Pancreas (tissue), 10 donors: ENCODE measurements around the gene DNAJB4. TPM values are rescaled to one million over a fixed set of nuclear protein-coding genes. Genes with fewer than 3 reads are reported as not detected.
"Not testable (repeated sequence)": the region's sequence is repeated elsewhere in the genome, so short reads cannot be mapped to it uniquely, and the experiment has no call there.

Experiments used
- ATAC-seq, 4 donors: fragments of 200-7000 bp; cut with Tn5 transposase; one replicate each; pipeline versions ENCODE4 v1.8.0 to v1.9.1; 2020; ENCODE audit warnings: mild to moderate bottlenecking in 4 of 4, moderate library complexity in 4 of 4
- DNase-seq, 6 donors: peaks; one replicate each; pipeline ENCODE4 v3.0.0-alpha.2; 2020
- FAIRE-seq: peaks from 2 replicates; lab custom pipeline; 2012; peaks lifted over from hg19 to GRCh38; lab: Jason Lieb, UNC
- H3K27ac ChIP-seq, 4 donors: fragments of 200-600 bp; sonication (generic); 1 replicate in 3 of 4; 2 replicates in 1 of 4; pipeline versions ENCODE4 v1.5.0 to v1.8.0; 2020
- H3K27me3 ChIP-seq, 4 donors: fragments of 200-600 bp; one replicate each; pipeline ENCODE4 v1.8.0; 2021
- H3K36me3 ChIP-seq, 3 donors: fragments of 200-600 bp; sonication (generic) in 1 of 3; one replicate each; pipeline versions ENCODE4 v1.5.0 to v1.8.0; 2020 to 2021
- H3K4me1 ChIP-seq, 3 donors: fragments of 200-600 bp; one replicate each; pipeline ENCODE4 v1.8.0; 2021
- H3K4me3 ChIP-seq, 4 donors: fragments of 200-600 bp; sonication (generic) in 2 of 4; one replicate each; pipeline versions ENCODE4 v1.5.0 to v1.8.0; 2020 to 2021
- H3K9me3 ChIP-seq, 4 donors: fragments of 200-600 bp; one replicate each; pipeline ENCODE4 v1.8.0; 2021
- WGBS, 2 donors: extraction: QIAGEN DNeasy Blood & Tissue Kit; methylation state at CpG; one replicate each; pipeline ENCODE4 v1.1.7; 2013; 5-methylcytosine and 5-hydroxymethylcytosine counted together
- intact Hi-C, 3 donors: fragments of 100-400 bp; cut with DNase I; formaldehyde crosslinking; loops; one replicate each; pipeline versions ENCODE4 v1.11.1 to v1.14.2; 2022
- polyA plus RNA-seq, 2 donors: library from polyadenylated mRNA; stranded (reverse); fragments of 200-250 nt; gene quantifications; one replicate each; pipeline ENCODE4 v1.2.3, GENCODE V29; 2013
- total RNA-seq, 6 donors: library from RNA; stranded (reverse); fragmentation: NEBNext Ultra II Directional in 4 of 6; extraction: Animal tissue kit (Norgen Biotek cat#: 25700) in 4 of 6; gene quantifications; one replicate each; pipeline versions ENCODE4 v1.2.1 to v1.2.4, GENCODE V29; 2021 to 2023
- TF ChIP-seq, protein P1 (sequence below), 4 donors: fragments of 200-600 bp; sonication (generic) in 3 of 4; IDR thresholded peaks; one replicate each; pipeline versions ENCODE4 v1.5.0 to v1.8.0; 2021; ENCODE audit warnings: antibody characterized with exemption in 4 of 4
- donor health status: healthy with polysubstance abuse.
- donor health status: DM: no; HTN: no; CAD: no; lungs with moderate emphysema.
- donor health status: DM: no; HTN: no; CAD: no.
- donor health status: control.
- donor health status: control.
- donor health status: Bipolar disorder and iron deficiency.
- donor health status: DM: yes; HTN: yes; CAD: no.
- donor health status: DM: no; HTN: no; CAD: no.
- donor health status: DM: no; HTN: no; CAD: no.
- donor health status: DM: yes; HTN: yes; CAD: no.

Gene DNAJB4
- total and polyA plus RNA-seq, 8 donors, result 6.7 to 38.6 (median 20.7) TPM

DNA sequence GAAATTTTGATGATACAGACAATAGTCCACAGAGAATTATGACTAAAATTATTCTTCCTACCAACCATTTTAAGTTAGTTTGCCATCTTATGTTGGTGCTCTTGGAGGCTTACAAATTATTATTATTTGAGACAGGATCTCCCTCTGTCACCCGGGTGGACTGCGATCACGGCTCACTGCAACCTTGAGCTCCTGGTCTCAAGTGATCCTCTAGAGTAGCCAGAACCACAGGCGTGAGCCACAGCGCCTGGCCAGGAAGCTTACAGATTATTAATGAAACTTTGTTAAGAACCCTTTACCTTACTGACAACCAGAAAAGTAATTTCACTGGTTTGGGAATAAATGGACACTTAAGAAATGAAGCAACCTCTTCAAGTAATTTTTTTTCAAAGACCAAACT, 8.0 kb upstream of the DNAJB4 start:
- Histone ChIP-seq H3K27ac (peak overlapping the region in 2 of 4 donors; percentile 2 to 10), H3K36me3 (no peaks in the 10 kb centered on the region), H3K4me3 (no peak overlapping the region), H3K9me3 (no peaks in the 10 kb centered on the region), H3K27me3 (no peaks in the 10 kb centered on the region), H3K4me1 (peaks cover 6 to 27% (median 8%) of the 10 kb centered on the region in 3 donors)
- TF ChIP-seq, protein P1, sequence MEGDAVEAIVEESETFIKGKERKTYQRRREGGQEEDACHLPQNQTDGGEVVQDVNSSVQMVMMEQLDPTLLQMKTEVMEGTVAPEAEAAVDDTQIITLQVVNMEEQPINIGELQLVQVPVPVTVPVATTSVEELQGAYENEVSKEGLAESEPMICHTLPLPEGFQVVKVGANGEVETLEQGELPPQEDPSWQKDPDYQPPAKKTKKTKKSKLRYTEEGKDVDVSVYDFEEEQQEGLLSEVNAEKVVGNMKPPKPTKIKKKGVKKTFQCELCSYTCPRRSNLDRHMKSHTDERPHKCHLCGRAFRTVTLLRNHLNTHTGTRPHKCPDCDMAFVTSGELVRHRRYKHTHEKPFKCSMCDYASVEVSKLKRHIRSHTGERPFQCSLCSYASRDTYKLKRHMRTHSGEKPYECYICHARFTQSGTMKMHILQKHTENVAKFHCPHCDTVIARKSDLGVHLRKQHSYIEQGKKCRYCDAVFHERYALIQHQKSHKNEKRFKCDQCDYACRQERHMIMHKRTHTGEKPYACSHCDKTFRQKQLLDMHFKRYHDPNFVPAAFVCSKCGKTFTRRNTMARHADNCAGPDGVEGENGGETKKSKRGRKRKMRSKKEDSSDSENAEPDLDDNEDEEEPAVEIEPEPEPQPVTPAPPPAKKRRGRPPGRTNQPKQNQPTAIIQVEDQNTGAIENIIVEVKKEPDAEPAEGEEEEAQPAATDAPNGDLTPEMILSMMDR (IDR thresholded peaks at IDR 0.05), result no peak
- peak in 3 of 4 donors; percentile 34 to 50 (median 39) for ATAC-seq
- WGBS, 2 donors, result 36 to 43% methylated on average over 5 of the region's 5 CpGs
- no peak for FAIRE-seq
- intact Hi-C loops, result no loop called here
- no peak for DNase-seq

- FAIRE-seq, intact Hi-C loops, ATAC-seq: not testable (repeated sequence)
Observed at GRCh38 chr1:78000536-78000935, 4.2 kb upstream of the DNAJB4 start.

GRCh38 chr1:78003070-78003746, 1.5 kb upstream of the DNAJB4 start:
- peak; percentile 63 for FAIRE-seq
- TF ChIP-seq, protein P1 (IDR thresholded peaks at IDR 0.05), result no peak
- H3K4me3 ChIP-seq, result peak overlapping the region in 2 of 4 donors; percentile 1 to 4

More at GRCh38 chr1:78000536-78000935, 4.2 kb upstream of the DNAJB4 start:
- DNase-seq, H3K27me3 ChIP-seq, H3K9me3 ChIP-seq, H3K27ac ChIP-seq, H3K4me3 ChIP-seq, H3K36me3 ChIP-seq: not testable (repeated sequence)
- WGBS, 2 donors, result 91 to 94% methylated on average over 11 of the region's 11 CpGs
- H3K4me1 ChIP-seq, result peaks cover 6 to 34% (median 23%) of the 10 kb centered on the region in 3 donors

GRCh38 chr1:78003882-78004718, 639 bp upstream of the DNAJB4 start:
- 3 to 5% methylated on average over 8 of the region's 8 CpGs for WGBS, 2 donors
- no peaks in the 10 kb centered on the region for H3K9me3 ChIP-seq
- peak; percentile 54 for FAIRE-seq
- peak overlapping the region; percentile 74 to 97 (median 86) for H3K27ac ChIP-seq
- peak overlapping the region in 3 of 4 donors; percentile 35 to 52 (median 51) for H3K4me3 ChIP-seq
- intact Hi-C loops, result no loop called here
- H3K27me3 ChIP-seq, result no peaks in the 10 kb centered on the region
- peaks cover 10 to 26% (median 23%) of the 10 kb centered on the region in 3 donors for H3K4me1 ChIP-seq
- DNase-seq, result no peak
- TF ChIP-seq, protein P1 (IDR thresholded peaks at IDR 0.05), result no peak
- peak; percentile 39 to 60 (median 53) for ATAC-seq
- no peaks in the 10 kb centered on the region for H3K36me3 ChIP-seq

More at GRCh38 chr1:78003070-78003746, 1.5 kb upstream of the DNAJB4 start:
- H3K27ac ChIP-seq, result peak overlapping the region in 3 of 4 donors; percentile 75 to 97 (median 97)
- H3K4me1 ChIP-seq, result peaks cover 6 to 26% (median 23%) of the 10 kb centered on the region in 3 donors
- WGBS, 2 donors, result 11 to 12% methylated on average over 3 of the region's 3 CpGs
- intact Hi-C loops, result no loop called here
- no peak for DNase-seq
- no peaks in the 10 kb centered on the region for H3K36me3 ChIP-seq
- no peaks in the 10 kb centered on the region for H3K9me3 ChIP-seq
- ATAC-seq, result no peak
- H3K27me3 ChIP-seq, result no peaks in the 10 kb centered on the region

GRCh38 chr1:78005448-78005722, 646 bp downstream of the DNAJB4 start:
- Histone ChIP-seq H3K4me1 (peaks cover 9 to 27% (median 23%) of the 10 kb centered on the region in 3 donors), H3K36me3 (no peaks in the 10 kb centered on the region), H3K4me3 (peak overlapping the region; percentile 18 to 52 (median 43)), H3K27me3 (no peaks in the 10 kb centered on the region), H3K27ac (peak overlapping the region; percentile 74 to 97 (median 86)), H3K9me3 (no peaks in the 10 kb centered on the region)
- 1 to 2% methylated on average over 1 of the region's 1 CpG for WGBS, 2 donors
- DNase-seq (no peak), ATAC-seq (no peak), FAIRE-seq (no peak)
- intact Hi-C loops, result no loop called here
- TF ChIP-seq, protein P1 (IDR thresholded peaks at IDR 0.05), result no peak
